T-helper 17 cell (primary cell): Measurements from ENCODE around the gene RFESD. TPM values are rescaled to one million over a fixed set of nuclear protein-coding genes. Genes with fewer than 3 reads are reported as not detected.

Source experiments
- total RNA-seq, 4 donors: library from RNA in 2 of 4; stranded (reverse) in 2 of 4; gene quantifications; one replicate each; pipeline ENCODE4 v1.2.3 and lab custom pipeline; 2022 to 2026

Gene RFESD
- total RNA-seq, 2 donors from 2014 or later: 2.8 to 2.9 TPM

Other genes with a start within 250 kb of the RFESD start
- 10 to 100 TPM; 78.2 to 90.2 TPM for gene SKIC3, start 91.8 kb upstream of the RFESD start, total RNA-seq
- gene ARSK, start 91.7 kb upstream of the RFESD start, total RNA-seq: 1 to 10 TPM; 4.7 to 4.8 TPM
- gene GPR150, start 26.7 kb upstream of the RFESD start, total RNA-seq: 1 to 10 TPM; 1.8 to 2.5 TPM
- gene SPATA9, start 36.2 kb downstream of the RFESD start, total RNA-seq: not detected
- gene RHOBTB3, start 84.6 kb downstream of the RFESD start, total RNA-seq: 1 to 10 TPM in 1 of 2 donors, under 1 TPM in 1; 0.92 to 2.5 TPM
- 10 to 100 TPM; 32.0 to 51.9 TPM for gene GLRX, start 175.9 kb downstream of the RFESD start, total RNA-seq